ENCODE results near the gene MICAL3. TPM values are rescaled to one million over a fixed set of nuclear protein-coding genes. Genes with fewer than 3 reads are reported as not detected.

Gene MICAL3
- total and polyA plus RNA-seq, 4 donors = 4.4 to 30.7 (median 15.4) TPM

DNA sequence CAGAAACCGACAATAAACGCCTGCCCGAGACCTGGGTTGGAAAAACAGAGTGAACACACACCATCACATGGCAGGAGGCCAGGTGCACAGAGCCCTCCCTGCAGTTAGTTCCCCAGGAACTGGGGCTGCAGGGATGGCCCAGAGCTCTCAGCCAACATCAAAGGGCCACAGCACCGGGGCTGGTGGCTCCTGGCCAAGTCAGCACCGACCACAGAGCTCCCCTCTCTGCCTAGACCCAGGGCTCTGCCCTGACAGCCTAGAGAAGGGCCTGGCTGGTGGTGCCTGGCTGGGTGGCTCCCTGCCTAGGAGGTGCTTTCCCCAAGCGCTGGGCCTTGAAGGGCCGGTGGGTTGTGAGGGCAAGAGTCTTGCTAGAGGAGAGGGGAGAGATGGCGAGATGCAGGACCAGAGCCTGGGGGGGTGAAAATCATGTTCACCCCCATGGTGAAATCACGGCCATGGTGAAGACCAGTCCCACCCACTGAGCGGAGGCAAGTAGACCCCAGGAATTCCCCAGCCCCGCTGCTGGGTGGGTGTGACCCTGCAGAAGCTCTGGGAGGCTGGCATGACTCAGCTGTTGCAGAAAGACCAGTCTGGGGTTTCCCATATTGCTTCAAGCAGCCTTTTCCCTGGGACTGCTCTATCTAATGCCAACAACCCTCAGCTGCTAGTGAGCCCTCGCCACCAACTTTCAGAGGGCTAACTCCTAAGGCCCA is 242.9 kb downstream of the MICAL3 start:
- Histone ChIP-seq H3K9ac (ENCODE audit: insufficient read depth in 1 of 2, low read length in 2 of 2) (no peak overlapping the region), H3K4me3 (no peak overlapping the region), H3K36me3 (ENCODE audit: control insufficient read depth in 4 of 4, insufficient read depth in 4 of 4, low read length in 4 of 4) (no peaks in the 10 kb centered on the region), H3K27me3 (ENCODE audit: control insufficient read depth in 3 of 3, insufficient read depth in 3 of 3, low read length in 2 of 3) (peaks cover 0 to 3% (median 0%) of the 10 kb centered on the region in 3 donors), H3K9me3 (ENCODE audit: control insufficient read depth in 4 of 4, insufficient read depth in 3 of 4, low read length in 3 of 4) (peaks cover 0 to 3% (median 0%) of the 10 kb centered on the region in 4 donors), H3K4me1 (ENCODE audit: control insufficient read depth in 5 of 5, insufficient read depth in 5 of 5, low read length in 5 of 5) (peaks cover 0 to 13% (median 8%) of the 10 kb centered on the region in 5 donors), H3K27ac (ENCODE audit: low read depth in 1 of 2, low read length in 1 of 2) (no peak overlapping the region)
- ATAC-seq (ENCODE audit: insufficient read depth, low FRiP score) = peak; percentile 59
- DNase-seq = peak in 2 of 3 donors; percentile 55 to 67
- 21 to 40% methylated on average over 12 of the region's 12 CpGs for WGBS, 2 donors
- TF ChIP-seq, protein P1, sequence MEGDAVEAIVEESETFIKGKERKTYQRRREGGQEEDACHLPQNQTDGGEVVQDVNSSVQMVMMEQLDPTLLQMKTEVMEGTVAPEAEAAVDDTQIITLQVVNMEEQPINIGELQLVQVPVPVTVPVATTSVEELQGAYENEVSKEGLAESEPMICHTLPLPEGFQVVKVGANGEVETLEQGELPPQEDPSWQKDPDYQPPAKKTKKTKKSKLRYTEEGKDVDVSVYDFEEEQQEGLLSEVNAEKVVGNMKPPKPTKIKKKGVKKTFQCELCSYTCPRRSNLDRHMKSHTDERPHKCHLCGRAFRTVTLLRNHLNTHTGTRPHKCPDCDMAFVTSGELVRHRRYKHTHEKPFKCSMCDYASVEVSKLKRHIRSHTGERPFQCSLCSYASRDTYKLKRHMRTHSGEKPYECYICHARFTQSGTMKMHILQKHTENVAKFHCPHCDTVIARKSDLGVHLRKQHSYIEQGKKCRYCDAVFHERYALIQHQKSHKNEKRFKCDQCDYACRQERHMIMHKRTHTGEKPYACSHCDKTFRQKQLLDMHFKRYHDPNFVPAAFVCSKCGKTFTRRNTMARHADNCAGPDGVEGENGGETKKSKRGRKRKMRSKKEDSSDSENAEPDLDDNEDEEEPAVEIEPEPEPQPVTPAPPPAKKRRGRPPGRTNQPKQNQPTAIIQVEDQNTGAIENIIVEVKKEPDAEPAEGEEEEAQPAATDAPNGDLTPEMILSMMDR (IDR thresholded peaks at IDR 0.05; ENCODE audit: control extremely low read depth, extremely low read depth) = no peak

DNA sequence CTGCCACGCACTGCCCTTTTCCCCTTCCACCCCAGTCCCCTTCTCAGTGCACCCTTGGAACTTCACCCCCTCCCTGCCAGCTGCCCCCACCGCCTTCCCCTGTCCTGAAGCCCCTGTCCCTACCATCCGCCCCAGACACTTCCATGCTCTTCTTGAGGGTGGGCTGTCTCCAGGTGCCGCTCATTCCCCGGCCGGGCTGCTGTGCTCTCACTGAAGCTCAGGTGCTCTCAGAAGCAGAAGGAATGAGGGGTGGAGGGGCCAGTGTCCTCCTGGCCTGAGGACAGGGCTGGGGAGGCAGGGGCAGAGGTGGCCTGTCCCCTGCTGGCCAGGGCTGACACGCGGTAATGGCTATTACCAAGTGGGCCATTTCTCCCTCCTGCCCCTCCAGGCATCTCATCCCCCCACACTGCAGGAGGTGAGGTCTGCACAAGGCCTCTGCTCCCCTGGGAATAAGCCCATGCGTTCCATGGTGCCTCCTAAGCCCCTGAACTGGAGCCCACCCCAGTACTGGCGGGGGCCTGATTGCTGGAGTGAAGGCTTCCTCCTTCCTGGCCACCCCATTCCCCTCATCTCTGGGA is 243.5 kb downstream of the MICAL3 start:
- no peaks in the 10 kb centered on the region for H3K36me3 ChIP-seq (ENCODE audit: control insufficient read depth in 4 of 4, insufficient read depth in 4 of 4, low read length in 4 of 4)
- peaks cover 0 to 3% (median 0%) of the 10 kb centered on the region in 3 donors for H3K27me3 ChIP-seq (ENCODE audit: control insufficient read depth in 3 of 3, insufficient read depth in 3 of 3, low read length in 2 of 3)
- H3K9ac ChIP-seq (ENCODE audit: insufficient read depth in 1 of 2, low read length in 2 of 2) = no peak overlapping the region
- peaks cover 0 to 3% (median 0%) of the 10 kb centered on the region in 4 donors for H3K9me3 ChIP-seq (ENCODE audit: control insufficient read depth in 4 of 4, insufficient read depth in 3 of 4, low read length in 3 of 4)
- H3K27ac ChIP-seq (ENCODE audit: low read depth in 1 of 2, low read length in 1 of 2) = no peak overlapping the region
- no peak for DNase-seq
- WGBS, 2 donors = 85 to 89% methylated on average over 10 of the region's 10 CpGs
- H3K4me1 ChIP-seq (ENCODE audit: control insufficient read depth in 5 of 5, insufficient read depth in 5 of 5, low read length in 5 of 5) = peaks cover 0 to 13% (median 8%) of the 10 kb centered on the region in 5 donors
- TF ChIP-seq, protein P1 (IDR thresholded peaks at IDR 0.05; ENCODE audit: control extremely low read depth, extremely low read depth) = no peak
- no peak overlapping the region for H3K4me3 ChIP-seq
- ATAC-seq (ENCODE audit: insufficient read depth, low FRiP score) = no peak

DNA sequence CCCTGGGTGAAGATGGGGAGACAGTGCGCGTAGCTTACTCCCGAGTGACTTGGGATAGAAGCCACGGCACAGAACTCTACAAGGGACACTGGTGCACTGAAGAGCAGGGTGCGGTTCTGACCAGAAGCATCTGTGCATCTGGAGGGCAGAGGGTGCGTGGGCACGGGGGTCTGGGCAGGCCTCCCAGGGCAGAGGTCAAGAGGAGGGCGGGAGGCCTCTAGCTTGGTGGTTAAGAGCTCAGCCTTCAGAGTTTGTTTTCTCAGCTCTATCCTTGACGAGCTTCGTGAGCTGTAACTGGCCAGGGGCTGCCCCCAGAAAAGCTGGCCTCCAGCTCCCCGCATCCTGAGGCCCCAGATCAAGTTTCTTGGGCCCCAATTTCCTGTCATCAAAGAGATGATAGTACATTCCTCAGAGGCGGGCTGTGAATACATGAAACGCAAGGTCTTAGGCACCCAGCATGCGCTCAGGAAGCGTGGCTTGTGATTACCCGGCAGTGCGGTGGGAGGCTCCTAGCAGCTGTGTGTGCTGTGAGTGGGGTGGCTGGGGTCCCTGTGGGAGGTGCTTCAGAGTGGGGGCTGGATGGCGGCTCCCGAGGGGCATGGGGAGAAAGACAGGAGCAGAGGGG is 244.1 kb downstream of the MICAL3 start:
- no peak overlapping the region for H3K4me3 ChIP-seq
- no peak overlapping the region for H3K27ac ChIP-seq (ENCODE audit: low read depth in 1 of 2, low read length in 1 of 2)
- H3K9ac ChIP-seq (ENCODE audit: insufficient read depth in 1 of 2, low read length in 2 of 2) = no peak overlapping the region
- DNase-seq (no peak), ATAC-seq (ENCODE audit: insufficient read depth, low FRiP score) (no peak)
- H3K27me3 ChIP-seq (ENCODE audit: control insufficient read depth in 3 of 3, insufficient read depth in 3 of 3, low read length in 2 of 3) = peaks cover 0 to 3% (median 0%) of the 10 kb centered on the region in 3 donors
- H3K4me1 ChIP-seq (ENCODE audit: control insufficient read depth in 5 of 5, insufficient read depth in 5 of 5, low read length in 5 of 5) = peaks cover 0 to 13% (median 8%) of the 10 kb centered on the region in 5 donors
- no peaks in the 10 kb centered on the region for H3K36me3 ChIP-seq (ENCODE audit: control insufficient read depth in 4 of 4, insufficient read depth in 4 of 4, low read length in 4 of 4)
- TF ChIP-seq, protein P1 (IDR thresholded peaks at IDR 0.05; ENCODE audit: control extremely low read depth, extremely low read depth) = no peak
- peaks cover 0 to 3% (median 0%) of the 10 kb centered on the region in 4 donors for H3K9me3 ChIP-seq (ENCODE audit: control insufficient read depth in 4 of 4, insufficient read depth in 3 of 4, low read length in 3 of 4)
- 77 to 78% methylated on average over 19 of the region's 19 CpGs for WGBS, 2 donors
